PFSK-1 (cell line): Measurements from ENCODE around the gene LSM4.

Source experiments
- FOXP2 ChIP-seq: optimal IDR thresholded peaks from 2 replicates; pipeline ENCODE3; 2011; ENCODE audit warnings: borderline replicate concordance, control low read depth, inconsistent platforms; ENCODE audit not compliant: insufficient read depth; ENCODE audit errors: extremely low read length, extremely low read depth
- POLR2AphosphoS5 ChIP-seq: IDR thresholded peaks from 2 replicates; pipeline ENCODE4 v1.6.1; 2012; ENCODE audit warnings: low read depth, mild to moderate bottlenecking, control low read depth, low read length, moderate library complexity
- SIN3A ChIP-seq: IDR thresholded peaks from 2 replicates; pipeline ENCODE4 v1.6.1; 2012; ENCODE audit warnings: mild to moderate bottlenecking, low read length, moderate library complexity, borderline replicate concordance; ENCODE audit not compliant: insufficient read depth
- TAF1 ChIP-seq: IDR thresholded peaks from 2 replicates; pipeline ENCODE4 v1.6.1; 2012; ENCODE audit warnings: low read length, control low read depth, borderline replicate concordance; ENCODE audit not compliant: insufficient read depth
- TF ChIP-seq, protein P1 (sequence below), 2 experiments: IDR thresholded peaks; 2 replicates each; pipeline versions ENCODE4 v1.6.1 to v1.8.0; 2011 to 2012; ENCODE audit warnings: low read depth in 2 of 2, low read length in 2 of 2, control low read depth in 1 of 2, inconsistent platforms in 1 of 2, mild to moderate bottlenecking in 1 of 2, moderate library complexity in 1 of 2; ENCODE audit not compliant: insufficient read depth in 1 of 2

The LSM4 gene

DNA sequence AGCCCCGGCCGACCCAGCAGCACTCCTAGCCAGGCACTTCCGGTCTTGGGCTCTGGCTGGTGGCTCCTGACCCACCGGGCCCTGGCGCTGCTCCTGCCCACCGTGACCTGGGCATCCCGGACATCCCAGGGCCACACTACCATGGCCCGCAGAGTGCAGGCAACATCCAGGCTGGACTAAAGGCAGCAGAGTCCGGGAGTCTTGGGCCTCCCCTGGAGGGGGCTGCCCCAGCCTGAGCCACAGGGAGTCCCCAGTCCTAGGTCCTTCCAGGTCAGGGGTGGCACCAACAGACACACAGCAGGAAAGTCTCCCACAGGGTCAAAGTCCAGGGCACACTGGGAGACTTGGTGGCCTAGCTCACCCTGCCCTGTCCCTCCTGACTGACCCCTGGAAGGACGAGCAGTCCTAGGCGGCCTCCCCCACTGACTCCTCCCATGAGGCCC is 10.8 kb downstream of the LSM4 start:
- TF ChIP-seq TAF1 = no peak
- TF ChIP-seq SIN3A = no peak
- TF ChIP-seq FOXP2 = no peak
- TF ChIP-seq POLR2AphosphoS5 = no peak
- TF ChIP-seq, protein P1, sequence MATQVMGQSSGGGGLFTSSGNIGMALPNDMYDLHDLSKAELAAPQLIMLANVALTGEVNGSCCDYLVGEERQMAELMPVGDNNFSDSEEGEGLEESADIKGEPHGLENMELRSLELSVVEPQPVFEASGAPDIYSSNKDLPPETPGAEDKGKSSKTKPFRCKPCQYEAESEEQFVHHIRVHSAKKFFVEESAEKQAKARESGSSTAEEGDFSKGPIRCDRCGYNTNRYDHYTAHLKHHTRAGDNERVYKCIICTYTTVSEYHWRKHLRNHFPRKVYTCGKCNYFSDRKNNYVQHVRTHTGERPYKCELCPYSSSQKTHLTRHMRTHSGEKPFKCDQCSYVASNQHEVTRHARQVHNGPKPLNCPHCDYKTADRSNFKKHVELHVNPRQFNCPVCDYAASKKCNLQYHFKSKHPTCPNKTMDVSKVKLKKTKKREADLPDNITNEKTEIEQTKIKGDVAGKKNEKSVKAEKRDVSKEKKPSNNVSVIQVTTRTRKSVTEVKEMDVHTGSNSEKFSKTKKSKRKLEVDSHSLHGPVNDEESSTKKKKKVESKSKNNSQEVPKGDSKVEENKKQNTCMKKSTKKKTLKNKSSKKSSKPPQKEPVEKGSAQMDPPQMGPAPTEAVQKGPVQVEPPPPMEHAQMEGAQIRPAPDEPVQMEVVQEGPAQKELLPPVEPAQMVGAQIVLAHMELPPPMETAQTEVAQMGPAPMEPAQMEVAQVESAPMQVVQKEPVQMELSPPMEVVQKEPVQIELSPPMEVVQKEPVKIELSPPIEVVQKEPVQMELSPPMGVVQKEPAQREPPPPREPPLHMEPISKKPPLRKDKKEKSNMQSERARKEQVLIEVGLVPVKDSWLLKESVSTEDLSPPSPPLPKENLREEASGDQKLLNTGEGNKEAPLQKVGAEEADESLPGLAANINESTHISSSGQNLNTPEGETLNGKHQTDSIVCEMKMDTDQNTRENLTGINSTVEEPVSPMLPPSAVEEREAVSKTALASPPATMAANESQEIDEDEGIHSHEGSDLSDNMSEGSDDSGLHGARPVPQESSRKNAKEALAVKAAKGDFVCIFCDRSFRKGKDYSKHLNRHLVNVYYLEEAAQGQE (IDR thresholded peaks at IDR 0.05; ENCODE audit: insufficient read depth in 1 of 2, low read depth in 2 of 2, low read length in 2 of 2) = no peak

DNA sequence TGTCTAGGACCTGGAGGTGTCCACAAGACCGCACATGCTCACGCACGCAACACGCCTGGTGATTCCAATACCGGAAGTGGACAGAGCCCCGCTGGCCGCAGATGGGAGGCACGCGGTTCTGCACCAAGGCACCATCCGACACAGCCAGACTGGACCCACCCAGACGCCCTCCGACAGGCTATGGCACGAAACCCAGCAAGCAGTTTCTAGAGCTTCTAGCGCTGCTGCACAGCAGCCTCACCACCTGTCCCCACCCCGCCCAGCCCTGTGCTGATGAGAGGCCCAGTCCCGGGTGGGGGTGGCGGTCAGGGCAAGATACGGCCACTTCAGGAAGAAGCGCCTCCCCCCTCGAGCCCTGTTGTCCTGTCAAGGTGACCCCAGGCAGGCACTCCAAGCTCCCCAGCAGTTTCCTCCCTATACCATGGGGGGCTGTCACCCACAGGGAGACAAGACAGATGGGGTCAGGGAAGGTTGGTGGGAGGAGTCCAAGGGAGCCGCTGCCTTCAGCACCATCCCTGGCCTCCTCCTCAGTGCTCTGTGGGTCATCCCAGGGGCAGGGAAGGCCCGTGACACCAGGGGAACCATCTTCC is 11.3 kb downstream of the LSM4 start:
- TF ChIP-seq, protein P1 (IDR thresholded peaks at IDR 0.05; ENCODE audit: insufficient read depth in 1 of 2, low read depth in 2 of 2, low read length in 2 of 2) = no peak
- TF ChIP-seq TAF1 (no peak), POLR2AphosphoS5 (no peak), FOXP2 (no peak), SIN3A (no peak)

DNA sequence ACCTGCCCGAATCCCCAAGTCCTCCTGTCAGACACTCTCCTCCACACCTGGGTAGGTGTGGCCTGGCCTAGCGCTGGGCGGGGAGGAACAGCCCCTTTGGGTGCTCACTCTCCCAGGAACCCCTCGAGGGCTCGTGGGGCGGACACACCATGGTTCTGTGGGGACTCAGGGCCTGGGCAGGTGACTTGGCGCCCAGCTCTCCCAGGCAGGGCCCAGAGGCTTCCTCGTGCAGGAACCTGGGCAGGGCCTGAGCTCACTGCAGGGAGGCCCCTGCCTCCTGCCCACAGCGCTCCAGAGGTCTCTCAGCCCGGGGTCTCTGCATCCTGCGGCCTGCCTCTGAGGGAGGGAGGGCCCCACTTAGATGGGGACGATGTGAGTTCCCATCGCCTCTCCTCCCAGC is 11.9 kb downstream of the LSM4 start:
- TF ChIP-seq POLR2AphosphoS5 (no peak), FOXP2 (no peak), TAF1 (no peak), SIN3A (no peak)
- TF ChIP-seq, protein P1 (IDR thresholded peaks at IDR 0.05; ENCODE audit: insufficient read depth in 1 of 2, low read depth in 2 of 2, low read length in 2 of 2) = no peak

DNA sequence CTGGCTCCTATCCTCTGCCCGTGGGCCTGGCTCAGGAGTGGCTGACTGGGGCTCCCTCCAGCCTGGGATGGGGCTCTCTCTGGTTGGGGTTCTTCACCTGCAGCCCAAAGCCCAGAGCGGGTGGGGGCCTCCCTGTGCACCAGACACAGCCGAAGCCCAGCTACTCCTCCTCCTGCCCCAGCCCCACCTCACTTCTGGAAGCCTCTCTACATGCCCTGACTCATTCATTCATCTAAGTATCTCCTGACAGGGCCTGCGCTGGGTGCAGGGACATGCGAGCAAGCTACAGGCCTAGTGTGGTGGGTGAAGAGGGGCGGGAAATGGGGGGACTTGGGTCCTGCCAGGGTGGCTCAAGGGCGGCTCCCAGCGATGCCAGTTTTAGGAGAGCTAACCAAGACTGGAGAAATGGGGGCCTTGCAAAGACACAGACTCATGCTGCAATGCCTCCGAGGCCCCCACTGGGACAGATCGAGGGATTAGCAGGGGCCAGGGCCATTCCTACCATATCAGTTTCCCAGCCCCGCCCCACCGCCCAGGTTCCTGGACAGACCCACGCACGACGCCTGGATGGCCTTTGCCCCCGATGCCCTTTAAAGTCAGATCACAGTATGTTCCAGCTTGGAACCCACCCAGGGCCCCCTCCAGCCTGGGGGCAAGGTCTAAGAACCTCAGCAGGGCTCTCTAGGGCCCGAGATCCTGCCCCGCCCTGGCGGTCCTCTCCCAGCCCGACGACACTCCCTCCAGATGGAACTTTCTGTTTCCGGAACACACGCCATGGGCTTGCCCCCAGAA is 12.6 kb downstream of the LSM4 start:
- TF ChIP-seq TAF1 = no peak
- no peak for TF ChIP-seq FOXP2

DNA sequence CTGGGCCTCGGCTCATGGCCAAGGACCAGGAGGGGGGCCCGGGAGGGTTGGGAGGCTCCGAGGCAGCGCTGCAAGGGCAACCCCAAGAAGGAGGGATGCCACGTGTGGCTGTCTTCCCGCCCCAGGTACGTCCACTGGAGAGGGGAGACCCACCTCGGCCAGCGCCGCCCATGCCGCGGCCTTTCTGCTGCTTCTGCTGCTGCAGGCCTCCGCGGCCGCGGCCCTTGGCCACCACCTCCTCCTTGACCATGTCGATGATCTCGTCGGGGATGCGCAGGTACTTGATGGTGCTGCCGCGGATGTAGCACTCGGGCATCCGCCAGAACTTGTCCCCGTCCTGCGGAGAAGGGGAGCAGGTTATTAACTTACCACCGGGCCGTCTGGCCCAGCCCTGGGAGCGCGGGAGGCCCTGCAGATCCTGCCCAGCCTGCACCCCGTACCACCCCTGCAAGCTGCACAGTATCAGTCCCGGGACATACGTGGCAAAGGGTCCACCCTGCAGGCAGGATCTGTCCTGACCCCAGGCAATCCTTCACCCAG is 13.3 kb downstream of the LSM4 start:
- TF ChIP-seq FOXP2 (no peak), TAF1 (no peak), POLR2AphosphoS5 (no peak), SIN3A (no peak)
- TF ChIP-seq, protein P1 (IDR thresholded peaks at IDR 0.05; ENCODE audit: insufficient read depth in 1 of 2, low read depth in 2 of 2, low read length in 2 of 2) = no peak
